ENCODE data around the gene RRM2.

DNA sequence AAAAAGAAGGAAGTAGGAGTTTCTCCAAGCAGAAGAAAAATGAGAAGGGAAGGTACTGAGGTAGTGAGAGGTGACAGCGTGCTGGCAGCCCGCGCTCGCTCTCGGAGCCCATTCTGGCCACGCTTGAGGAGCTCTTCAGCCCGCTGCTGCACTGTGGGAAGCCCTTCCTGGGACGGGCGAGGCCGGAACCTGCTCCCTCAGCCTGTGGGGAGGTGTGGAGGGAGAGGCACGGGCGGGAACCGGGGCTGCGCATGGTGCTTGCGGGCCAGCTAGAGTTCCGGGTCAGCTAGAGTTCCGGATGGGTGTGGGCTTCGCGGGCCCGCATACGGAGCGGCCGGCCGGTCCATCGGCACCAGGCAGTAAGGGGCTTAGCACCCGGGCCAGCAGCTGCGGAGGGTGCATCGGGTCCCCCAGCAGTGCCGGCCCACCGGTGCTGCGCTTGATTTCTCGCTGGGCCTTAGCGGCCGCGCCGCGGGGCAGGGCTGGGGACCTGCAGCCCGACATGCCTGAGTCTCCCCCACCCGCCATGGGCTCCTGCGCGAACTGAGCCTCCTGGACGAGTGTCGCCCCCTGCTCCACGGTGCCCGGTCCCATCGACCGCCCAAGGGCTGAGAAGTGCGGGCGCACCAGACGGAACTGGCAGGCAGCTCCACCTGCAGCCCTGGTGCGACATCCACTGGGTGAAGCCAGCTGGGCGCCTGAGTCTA lies 31.2 kb upstream of the RRM2 start:
- TF ChIP-seq, protein P1, sequence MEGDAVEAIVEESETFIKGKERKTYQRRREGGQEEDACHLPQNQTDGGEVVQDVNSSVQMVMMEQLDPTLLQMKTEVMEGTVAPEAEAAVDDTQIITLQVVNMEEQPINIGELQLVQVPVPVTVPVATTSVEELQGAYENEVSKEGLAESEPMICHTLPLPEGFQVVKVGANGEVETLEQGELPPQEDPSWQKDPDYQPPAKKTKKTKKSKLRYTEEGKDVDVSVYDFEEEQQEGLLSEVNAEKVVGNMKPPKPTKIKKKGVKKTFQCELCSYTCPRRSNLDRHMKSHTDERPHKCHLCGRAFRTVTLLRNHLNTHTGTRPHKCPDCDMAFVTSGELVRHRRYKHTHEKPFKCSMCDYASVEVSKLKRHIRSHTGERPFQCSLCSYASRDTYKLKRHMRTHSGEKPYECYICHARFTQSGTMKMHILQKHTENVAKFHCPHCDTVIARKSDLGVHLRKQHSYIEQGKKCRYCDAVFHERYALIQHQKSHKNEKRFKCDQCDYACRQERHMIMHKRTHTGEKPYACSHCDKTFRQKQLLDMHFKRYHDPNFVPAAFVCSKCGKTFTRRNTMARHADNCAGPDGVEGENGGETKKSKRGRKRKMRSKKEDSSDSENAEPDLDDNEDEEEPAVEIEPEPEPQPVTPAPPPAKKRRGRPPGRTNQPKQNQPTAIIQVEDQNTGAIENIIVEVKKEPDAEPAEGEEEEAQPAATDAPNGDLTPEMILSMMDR (IDR thresholded peaks at IDR 0.05; ENCODE audit: borderline replicate concordance, extremely low read depth, low read length, poor library complexity, severe bottlenecking): no peak
- TF ChIP-seq EZH2 (IDR thresholded peaks at IDR 0.05; ENCODE audit: borderline replicate concordance, low read depth, low read length, severe bottlenecking): no peak
